GM19372 (cell line): ENCODE measurements around the gene IDH3A.
"Not testable (repeated sequence)": the region's sequence is repeated elsewhere in the genome, so short reads cannot be mapped to it uniquely, and the experiment has no call there.

Experiments
- ATAC-seq: cut with Tn5 transposase; IDR thresholded peaks from one replicate; pipeline ENCODE4 v1.9.1; 2021; ENCODE audit warnings: mild to moderate bottlenecking, low read depth, moderate library complexity; ENCODE audit not compliant: unreplicated experiment

IDH3A gene

DNA sequence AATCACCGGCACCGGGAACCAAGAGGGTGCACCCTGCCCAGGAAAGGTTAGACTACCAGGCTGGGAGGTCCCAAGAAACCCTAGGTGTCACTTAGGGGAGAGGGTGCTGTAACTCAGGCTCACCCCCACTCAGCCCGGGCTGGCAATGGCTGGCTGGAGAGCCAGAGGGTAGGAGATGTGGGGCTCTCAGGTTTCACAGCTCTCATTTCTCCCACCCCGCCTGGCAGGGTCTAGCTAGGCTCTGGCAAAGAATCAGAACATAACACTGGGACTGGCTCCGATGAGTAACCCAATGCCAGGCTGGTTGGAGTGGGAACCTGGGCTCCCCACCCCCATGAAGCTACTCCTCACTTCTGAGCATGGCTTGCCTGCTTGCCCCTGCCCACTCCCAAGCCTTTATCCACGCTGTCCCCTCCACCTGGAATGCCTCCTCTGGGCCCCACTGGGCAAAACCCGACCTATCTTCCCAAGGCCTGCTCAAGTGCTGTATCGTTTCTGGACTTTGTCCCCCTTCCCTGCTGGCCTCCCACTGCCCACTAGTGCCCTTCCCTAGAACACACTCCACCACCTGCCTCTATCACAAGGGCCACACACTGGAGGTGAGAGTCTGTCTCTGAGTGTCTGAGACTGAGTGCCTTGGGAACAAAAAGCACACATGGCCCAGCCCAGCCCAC is 19.9 kb upstream of the IDH3A start:
- no peak for ATAC-seq

DNA sequence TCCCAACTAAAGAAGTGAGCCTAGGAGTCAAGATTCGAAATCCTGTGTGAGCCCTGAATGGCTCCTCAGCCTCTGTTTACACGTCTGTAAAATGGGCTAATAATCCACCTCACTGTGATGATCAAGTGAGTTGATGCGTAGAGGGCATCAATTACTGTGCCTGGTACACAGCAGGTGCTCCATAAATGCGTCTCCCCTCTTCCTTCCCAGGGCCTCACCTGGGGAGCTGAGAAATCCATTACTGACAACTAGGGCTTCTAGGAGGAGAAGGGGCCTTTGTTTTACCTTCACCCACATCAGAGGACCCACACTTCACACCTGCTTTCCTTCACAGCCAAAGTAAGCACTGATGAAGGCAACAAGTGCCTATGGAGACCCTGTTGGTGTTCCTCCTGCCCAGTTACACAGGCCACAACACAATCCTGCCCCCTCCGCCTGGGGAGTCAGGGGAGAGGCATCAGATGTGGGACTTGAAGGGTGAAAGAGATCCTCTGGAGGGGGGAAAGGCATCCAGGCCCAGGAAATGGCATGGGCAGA is 19.3 kb upstream of the IDH3A start:
- no peak for ATAC-seq

GRCh38 chr15:78130466-78131294 is 18.5 kb upstream of the IDH3A start:
- peak; percentile 45 for ATAC-seq

DNA sequence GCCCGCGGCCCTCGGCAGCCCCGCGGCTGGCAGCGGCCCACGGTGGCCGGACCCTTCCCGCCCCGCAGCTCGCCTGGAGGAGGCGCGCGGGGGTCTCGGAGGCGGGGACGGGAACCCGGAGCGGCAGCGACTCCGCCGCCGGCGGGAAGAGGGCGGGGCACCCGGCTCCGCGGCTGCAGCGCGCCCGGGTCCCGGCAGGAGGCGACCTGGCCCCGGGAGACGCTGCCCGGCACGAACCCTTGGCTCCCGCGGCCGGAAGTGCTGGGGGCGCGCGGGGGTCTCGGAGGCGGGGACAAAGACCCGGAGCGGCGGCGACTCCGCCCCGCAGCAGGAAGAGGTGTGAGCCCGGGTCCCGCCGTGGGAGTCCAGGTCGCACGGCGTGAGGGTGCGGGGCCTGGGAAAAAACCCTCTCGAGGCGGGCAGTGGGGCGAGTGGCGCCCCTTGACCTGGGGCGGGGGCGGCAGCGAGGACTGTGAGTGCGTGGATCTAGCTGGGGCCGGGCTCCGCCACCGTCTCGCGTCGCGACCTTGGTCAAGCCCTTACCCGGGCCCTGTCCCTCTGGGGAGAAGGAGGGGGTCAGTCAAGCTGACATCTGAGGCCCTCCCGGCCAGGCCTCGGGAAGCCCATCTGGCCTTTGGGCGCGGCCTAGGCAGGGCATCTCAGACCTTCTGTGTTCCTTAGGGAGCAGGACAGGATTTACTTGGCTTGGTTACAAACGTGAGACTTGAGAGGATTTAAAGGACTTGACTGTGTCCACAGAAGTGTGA is 17.7 kb upstream of the IDH3A start, which contains the start of gene CIB2:
CIB2 (minus strand) TSS at position 151 of the 767 bp plus-strand sequence. CDS start 230 bp downstream, outside the sequence.
- ATAC-seq = peak; percentile 80

- no peak for ATAC-seq
Measured at GRCh38 chr15:78133801-78134200, 15.4 kb upstream of the IDH3A start.

DNA sequence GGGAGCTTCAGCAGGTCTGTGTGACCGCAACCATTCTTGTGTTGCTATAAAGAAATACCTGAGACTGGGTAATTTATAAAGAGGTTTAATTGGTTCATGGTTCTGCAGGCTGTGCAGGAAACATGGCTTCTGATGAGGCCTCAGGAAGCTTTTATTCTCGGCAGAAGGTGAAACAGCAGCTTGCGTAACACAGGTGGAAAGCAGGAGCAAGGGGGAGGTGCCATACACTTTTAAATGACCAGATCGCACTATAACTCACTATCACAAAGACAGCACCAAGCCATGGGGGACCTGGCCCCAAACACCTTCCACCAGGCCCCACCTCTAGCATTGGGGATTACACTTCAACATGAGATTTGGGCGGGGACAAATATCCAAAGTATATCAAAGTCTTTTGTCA is 9.6 kb upstream of the IDH3A start:
- no peak for ATAC-seq

DNA sequence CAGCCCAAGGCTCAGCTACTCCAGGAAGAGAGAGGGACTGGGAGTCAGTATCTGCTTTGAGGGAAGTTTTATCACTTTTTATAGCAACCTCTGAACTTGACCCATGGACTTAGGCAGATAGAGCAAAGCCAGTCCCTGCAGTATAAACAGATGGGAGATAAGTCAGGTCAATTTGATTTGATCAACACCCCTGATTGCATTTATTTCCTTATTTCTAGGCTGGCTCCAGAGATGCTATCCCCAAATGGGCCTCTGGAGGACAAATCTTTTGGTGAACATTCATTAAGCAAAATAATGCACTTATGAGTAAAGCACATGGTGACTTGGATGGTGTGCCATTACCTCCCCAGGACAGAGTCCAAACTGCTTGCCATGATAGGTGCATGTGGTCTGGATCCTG is 8.9 kb upstream of the IDH3A start:
- ATAC-seq = no peak

DNA sequence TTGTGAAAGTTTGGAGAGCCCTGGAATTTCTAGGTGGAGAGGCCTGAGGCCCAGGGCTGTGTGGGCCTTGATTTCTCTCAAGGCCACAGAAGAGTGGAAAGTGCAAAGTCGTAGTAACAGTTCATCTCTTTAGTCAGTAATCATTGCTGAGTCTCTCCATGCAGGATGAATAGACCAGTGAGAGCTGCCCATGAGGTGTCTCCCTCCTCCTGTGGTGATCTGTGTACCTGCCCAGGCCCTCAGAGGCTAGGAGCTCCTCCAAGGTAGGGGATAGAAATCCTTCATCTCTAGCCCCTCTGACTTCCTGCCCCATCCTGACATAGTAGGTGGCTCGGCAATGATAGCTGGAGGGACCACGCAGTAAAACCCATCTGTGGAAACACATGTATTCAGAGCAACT is 6.8 kb upstream of the IDH3A start:
- no peak for ATAC-seq

- no peak for ATAC-seq
Measured at GRCh38 chr15:78146425-78147154, 2.6 kb upstream of the IDH3A start.

- ATAC-seq = no peak
Measured at GRCh38 chr15:78147566-78147965, 1.6 kb upstream of the IDH3A start.

DNA sequence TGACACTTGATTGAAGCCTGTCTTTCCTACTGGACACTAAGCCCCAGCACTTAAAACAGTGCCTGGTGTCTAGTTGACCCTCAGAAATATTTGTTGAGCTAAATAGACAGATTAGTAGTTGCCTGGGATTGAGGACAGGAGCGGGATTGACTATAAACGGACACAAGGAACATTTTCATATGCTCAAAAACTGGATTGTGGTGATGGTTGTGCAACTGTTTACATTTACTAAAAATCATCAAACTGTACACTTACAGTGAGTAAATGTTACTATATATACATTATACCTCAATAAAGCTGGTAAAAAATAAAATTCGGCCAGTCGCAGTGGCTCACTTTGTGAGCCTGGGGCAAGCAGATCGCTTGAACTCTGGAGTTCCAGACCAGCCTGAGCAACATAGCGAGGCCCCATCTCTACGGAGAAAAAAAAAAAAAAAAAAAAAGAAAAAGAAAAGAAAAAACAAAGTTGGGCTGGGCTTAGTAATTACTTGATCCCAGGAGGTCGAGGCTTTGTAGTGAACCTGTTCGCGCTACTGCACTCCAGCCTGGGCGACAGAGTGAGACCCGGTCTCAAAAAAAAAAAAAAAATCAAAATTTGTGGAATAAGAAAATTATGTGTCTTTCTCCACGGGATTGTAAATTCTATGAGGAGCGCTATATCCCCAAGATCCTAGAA is 632 bp upstream of the IDH3A start:
- peak; percentile 3 for ATAC-seq

- ATAC-seq = no peak
Measured at GRCh38 chr15:78149805-78150751, 916 bp downstream of the IDH3A start.

- ATAC-seq = not testable (repeated sequence)
Measured at GRCh38 chr15:78151075-78151474, 1.9 kb downstream of the IDH3A start.

GRCh38 chr15:78154955-78155354 is 5.8 kb downstream of the IDH3A start:
- ATAC-seq = no peak

DNA sequence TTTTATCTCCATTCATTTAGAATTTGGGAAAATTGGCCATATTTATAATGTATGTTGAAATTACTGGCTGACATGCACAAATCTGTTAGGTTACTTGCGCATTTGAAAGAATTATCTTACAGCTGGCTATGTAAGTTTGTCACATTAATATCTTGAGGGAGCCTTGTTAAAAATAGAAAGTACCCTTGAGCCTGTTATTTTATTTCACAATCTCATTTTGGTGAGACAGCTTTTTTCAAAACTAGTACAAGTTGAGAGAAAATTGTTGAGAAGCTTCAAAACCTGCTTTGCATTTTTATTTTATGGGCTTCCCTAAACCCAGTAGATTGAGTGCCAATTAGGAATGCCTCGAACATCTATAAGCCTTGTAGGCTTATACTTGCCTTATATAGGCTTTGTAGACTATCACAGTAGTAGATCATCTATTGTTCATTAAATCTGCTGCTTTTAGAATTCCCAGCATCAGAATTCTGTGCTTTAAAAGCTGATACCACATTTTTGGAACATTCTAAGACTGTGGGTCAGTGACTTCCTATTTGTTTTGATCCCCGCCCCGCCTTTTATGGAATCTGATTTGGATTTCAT is 6.3 kb downstream of the IDH3A start:
- no peak for ATAC-seq

DNA sequence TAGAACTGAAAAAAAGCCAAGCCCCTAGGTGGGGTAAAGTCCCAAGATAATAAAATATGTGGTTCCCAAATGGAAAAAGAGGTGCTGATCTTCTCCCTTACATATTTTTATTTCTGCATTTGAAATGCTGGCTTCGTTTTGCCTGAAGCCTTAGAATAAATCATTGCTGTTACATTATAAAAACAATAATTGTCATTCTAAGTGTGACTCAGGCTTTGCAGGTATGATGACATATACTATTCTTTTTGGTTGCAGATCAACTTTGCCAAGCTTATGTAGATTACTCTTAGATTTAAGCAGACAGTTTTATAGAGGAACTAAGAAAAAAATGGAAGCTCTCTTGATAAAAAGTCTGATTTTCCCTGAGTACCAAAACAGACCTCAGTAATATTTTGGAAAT is 7.5 kb downstream of the IDH3A start:
- no peak for ATAC-seq

- no peak for ATAC-seq
Measured at GRCh38 chr15:78157203-78157602, 8.0 kb downstream of the IDH3A start.

GRCh38 chr15:78159395-78159794 is 10.2 kb downstream of the IDH3A start:
- no peak for ATAC-seq
